Upper lobe of left lung (tissue), 4 donors: ENCODE measurements around the gene FNBP1L.

Experiments used
- POLR2A ChIP-seq, 4 donors: fragments of 450-650 bp; IDR thresholded peaks; one replicate each; pipeline ENCODE4 v1.5.1; 2016 to 2017; ENCODE audit warnings: antibody characterized with exemption in 4 of 4, mild to moderate bottlenecking in 2 of 4
- TF ChIP-seq, protein P1 (sequence below), 6 experiments: fragments of 450-650 bp in 4 of 6; fragments of 200-600 bp in 2 of 6; sonication (generic) in 2 of 6; IDR thresholded peaks; one replicate each; pipeline ENCODE4 v1.5.1; 2016 to 2019; ENCODE audit warnings: antibody characterized with exemption in 6 of 6

DNA sequence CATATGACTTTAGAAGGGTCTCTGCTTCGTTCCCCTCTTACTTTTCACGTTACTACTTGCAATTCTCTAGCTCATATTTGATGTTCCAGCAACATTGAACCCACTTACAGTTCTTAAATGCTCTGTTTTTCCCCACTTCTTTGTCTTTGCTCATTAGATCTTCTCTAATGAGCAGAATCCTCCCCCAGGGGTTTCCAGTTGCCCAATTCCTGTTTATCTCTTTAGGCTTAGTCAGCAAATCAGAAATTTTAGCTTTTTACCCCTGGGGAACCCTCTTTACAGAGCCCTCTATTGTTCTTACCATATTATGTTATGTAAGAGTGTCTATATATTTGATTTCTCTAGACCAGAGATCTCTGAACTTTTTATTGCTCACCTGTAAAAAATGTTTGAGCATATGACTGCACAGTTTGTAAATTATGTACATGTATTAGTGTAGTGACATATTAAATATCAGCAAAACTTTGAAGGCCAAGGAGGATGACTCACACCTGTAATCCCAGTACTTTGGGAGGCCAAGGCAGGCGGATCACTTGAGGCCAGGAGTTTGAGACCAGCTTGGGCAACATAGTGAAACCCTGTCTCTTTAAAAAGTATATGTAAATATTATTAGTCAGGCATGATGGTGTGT is 71.4 kb downstream of the FNBP1L start:
- TF ChIP-seq, protein P1, sequence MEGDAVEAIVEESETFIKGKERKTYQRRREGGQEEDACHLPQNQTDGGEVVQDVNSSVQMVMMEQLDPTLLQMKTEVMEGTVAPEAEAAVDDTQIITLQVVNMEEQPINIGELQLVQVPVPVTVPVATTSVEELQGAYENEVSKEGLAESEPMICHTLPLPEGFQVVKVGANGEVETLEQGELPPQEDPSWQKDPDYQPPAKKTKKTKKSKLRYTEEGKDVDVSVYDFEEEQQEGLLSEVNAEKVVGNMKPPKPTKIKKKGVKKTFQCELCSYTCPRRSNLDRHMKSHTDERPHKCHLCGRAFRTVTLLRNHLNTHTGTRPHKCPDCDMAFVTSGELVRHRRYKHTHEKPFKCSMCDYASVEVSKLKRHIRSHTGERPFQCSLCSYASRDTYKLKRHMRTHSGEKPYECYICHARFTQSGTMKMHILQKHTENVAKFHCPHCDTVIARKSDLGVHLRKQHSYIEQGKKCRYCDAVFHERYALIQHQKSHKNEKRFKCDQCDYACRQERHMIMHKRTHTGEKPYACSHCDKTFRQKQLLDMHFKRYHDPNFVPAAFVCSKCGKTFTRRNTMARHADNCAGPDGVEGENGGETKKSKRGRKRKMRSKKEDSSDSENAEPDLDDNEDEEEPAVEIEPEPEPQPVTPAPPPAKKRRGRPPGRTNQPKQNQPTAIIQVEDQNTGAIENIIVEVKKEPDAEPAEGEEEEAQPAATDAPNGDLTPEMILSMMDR (IDR thresholded peaks at IDR 0.05): no peak
- no peak for TF ChIP-seq POLR2A (IDR thresholded peaks at IDR 0.05)
